Activated T-helper 1 cell treated with Interleukin-2 at 50 U/mL for 16 hours (primary cell): ENCODE measurements around the gene PCDHGA11.
A peak's percentile ranks its signal among the peaks of the same experiment; 100 is the strongest.
"Not testable (repeated sequence)": the region's sequence is repeated elsewhere in the genome, so short reads cannot be mapped to it uniquely, and the experiment has no call there.

Source experiments
- DNase-seq: peaks from one replicate; pipeline ENCODE4 v3.0.0-alpha.2; 2020; ENCODE audit warnings: low read depth

Gene PCDHGA11

GRCh38 chr5:141398608-141399007 is 22.2 kb upstream of the PCDHGA11 start:
- no peak for DNase-seq

GRCh38 chr5:141399555-141400258 is 21.1 kb upstream of the PCDHGA11 start:
- no peak for DNase-seq

GRCh38 chr5:141402553-141403243 is 18.2 kb upstream of the PCDHGA11 start, which contains the start of gene PCDHGA9:
TSS of gene PCDHGA9 (plus strand) at chr5:141402778. CDS start at chr5:141402953, 175 bp downstream.
- DNase-seq = no peak

- no peak for DNase-seq
Observed at GRCh38 chr5:141403387-141403786, 17.5 kb upstream of the PCDHGA11 start.

GRCh38 chr5:141407790-141408505 is 12.9 kb upstream of the PCDHGA11 start, which contains the start of gene PCDHGB6:
TSS of gene PCDHGB6 (plus strand) at chr5:141408021. CDS start at chr5:141408203, 182 bp downstream.
- not testable (repeated sequence) for DNase-seq

GRCh38 chr5:141409598-141410306 is 11.1 kb upstream of the PCDHGA11 start:
- DNase-seq = no peak

- no peak for DNase-seq
Observed at GRCh38 chr5:141411575-141411974, 9.3 kb upstream of the PCDHGA11 start.

- peak; percentile 21 for DNase-seq
Observed at GRCh38 chr5:141412854-141413539, 7.9 kb upstream of the PCDHGA11 start, which contains the start of gene PCDHGA10. TSS of gene PCDHGA10 (plus strand) at chr5:141412987. CDS start at chr5:141413176, 189 bp downstream.

GRCh38 chr5:141413540-141414069 is 7.2 kb upstream of the PCDHGA11 start:
- DNase-seq = no peak

- not testable (repeated sequence) for DNase-seq
Observed at GRCh38 chr5:141414548-141415274, 6.1 kb upstream of the PCDHGA11 start.

- DNase-seq = not testable (repeated sequence)
Observed at GRCh38 chr5:141415275-141415618, 5.6 kb upstream of the PCDHGA11 start.

GRCh38 chr5:141417494-141418172 is 3.2 kb upstream of the PCDHGA11 start, which contains the start of gene PCDHGB7:
TSS of gene PCDHGB7 (plus strand) at chr5:141417677. CDS start at chr5:141417860, 183 bp downstream.
- DNase-seq = not testable (repeated sequence)

- no peak for DNase-seq
Observed at GRCh38 chr5:141419074-141419880, 1.6 kb upstream of the PCDHGA11 start.

- DNase-seq = no peak
Observed at GRCh38 chr5:141421489-141421855, 621 bp downstream of the PCDHGA11 start.

GRCh38 chr5:141422742-141423291 is 2.0 kb downstream of the PCDHGA11 start:
- DNase-seq = no peak

- DNase-seq = no peak
Observed at GRCh38 chr5:141427783-141428426, 7.1 kb downstream of the PCDHGA11 start.

GRCh38 chr5:141430332-141431113 is 9.7 kb downstream of the PCDHGA11 start, which contains the start of gene PCDHGA12:
TSS of gene PCDHGA12 (plus strand) at chr5:141430507. CDS start at chr5:141430760, 253 bp downstream.
- no peak for DNase-seq
